HG03108 (cell line): Measurements from ENCODE around the gene LIPT2.

Experiments used
- ATAC-seq: cut with Tn5 transposase; IDR thresholded peaks from one replicate; pipeline ENCODE4 v1.9.1; 2021; ENCODE audit warnings: moderate library complexity; ENCODE audit not compliant: unreplicated experiment

The LIPT2 gene

GRCh38 chr11:74466916-74467885, 26.3 kb downstream of the LIPT2 start, which contains the start of gene KCNE3:
KCNE3 (minus strand) TSS chr11:74467549; CDS start chr11:74457563, 9,986 bp downstream.
- ATAC-seq, result no peak

- ATAC-seq, result no peak
These were observed 28.2 kb downstream of the LIPT2 start for GRCh38 chr11:74465291-74465708.

GRCh38 chr11:74464746-74465145, 28.8 kb downstream of the LIPT2 start:
- ATAC-seq, result no peak

- ATAC-seq, result no peak
These were observed 30.3 kb downstream of the LIPT2 start for GRCh38 chr11:74463216-74463615.

- ATAC-seq, result no peak
These were observed 30.9 kb downstream of the LIPT2 start for GRCh38 chr11:74462631-74463030.

GRCh38 chr11:74462009-74462408, 31.5 kb downstream of the LIPT2 start:
- ATAC-seq, result no peak

- ATAC-seq, result no peak
These were observed 32.9 kb downstream of the LIPT2 start for GRCh38 chr11:74460481-74461154.

GRCh38 chr11:74460065-74460464, 33.5 kb downstream of the LIPT2 start:
- no peak for ATAC-seq

GRCh38 chr11:74459584-74459983, 33.9 kb downstream of the LIPT2 start:
- no peak for ATAC-seq

- ATAC-seq, result no peak
These were observed 36.2 kb downstream of the LIPT2 start for GRCh38 chr11:74457356-74457755.

GRCh38 chr11:74453373-74453975, 40.0 kb downstream of the LIPT2 start:
- no peak for ATAC-seq

- ATAC-seq, result no peak
These were observed 41.2 kb downstream of the LIPT2 start for GRCh38 chr11:74452366-74452765.

- no peak for ATAC-seq
These were observed 43.2 kb downstream of the LIPT2 start for GRCh38 chr11:74450318-74450717.

GRCh38 chr11:74449369-74449931, 44.1 kb downstream of the LIPT2 start:
- no peak for ATAC-seq

GRCh38 chr11:74447720-74448119, 45.8 kb downstream of the LIPT2 start:
- no peak for ATAC-seq

GRCh38 chr11:74446532-74446938, 47.0 kb downstream of the LIPT2 start:
- no peak for ATAC-seq

GRCh38 chr11:74444173-74444826, 49.2 kb downstream of the LIPT2 start:
- ATAC-seq, result no peak

- no peak for ATAC-seq
These were observed 50.3 kb downstream of the LIPT2 start for GRCh38 chr11:74443071-74443864.

- no peak for ATAC-seq
These were observed 50.9 kb downstream of the LIPT2 start for GRCh38 chr11:74442636-74443035.
